Loucy (cell line): Measurements from ENCODE around the gene SLC16A7.

Experiments used
- H2AFZ ChIP-seq: fragments of 200-600 bp; sonication (generic); 2 replicates; pipeline ENCODE4 v1.6.0; 2016; ENCODE audit warnings: antibody characterized with exemption, mild to moderate bottlenecking, low read length, moderate library complexity
- H3F3A ChIP-seq: fragments of 200-600 bp; 2 replicates; pipeline ENCODE4 v1.6.0; 2016; ENCODE audit warnings: antibody characterized with exemption, low read depth, mild to moderate bottlenecking
- H3K27me3 ChIP-seq: fragments of 200-600 bp; sonication (generic); 2 replicates; pipeline ENCODE4 v1.6.1; 2014; ENCODE audit warnings: low read length, mild to moderate bottlenecking; ENCODE audit not compliant: insufficient read depth, poor library complexity, severe bottlenecking
- H3K36me3 ChIP-seq: fragments of 200-600 bp; sonication (generic); 2 replicates; pipeline ENCODE4 v1.6.1; 2016; ENCODE audit warnings: low read length; ENCODE audit not compliant: insufficient read depth
- H3K4me1 ChIP-seq: fragments of 200-600 bp; sonication (generic); 2 replicates; pipeline ENCODE4 v1.5.1; 2014; ENCODE audit warnings: low read length, mild to moderate bottlenecking; ENCODE audit not compliant: insufficient read depth, poor library complexity, severe bottlenecking
- H3K4me2 ChIP-seq: fragments of 200-600 bp; sonication (generic); 2 replicates; pipeline ENCODE4 v1.6.0; 2014; ENCODE audit warnings: antibody characterized with exemption, low read length, low read depth, mild to moderate bottlenecking; ENCODE audit not compliant: poor library complexity, severe bottlenecking
- H3K4me3 ChIP-seq: fragments of 200-600 bp; sonication (generic); 2 replicates; pipeline ENCODE4 v1.5.1; 2014; ENCODE audit warnings: low read length, mild to moderate bottlenecking, mixed read lengths; ENCODE audit not compliant: poor library complexity, severe bottlenecking
- H3K79me2 ChIP-seq: fragments of 200-600 bp; sonication (generic); 2 replicates; pipeline ENCODE4 v1.6.1; 2014; ENCODE audit warnings: low read length; ENCODE audit not compliant: insufficient read depth
- H3K9ac ChIP-seq: fragments of 200-600 bp; sonication (generic); 2 replicates; pipeline ENCODE4 v1.6.0; 2014; ENCODE audit warnings: mild to moderate bottlenecking, low read depth, low read length, moderate library complexity; ENCODE audit not compliant: poor library complexity, severe bottlenecking
- H3K9me2 ChIP-seq: fragments of 200-600 bp; sonication (generic); replicated peaks from 2 replicates; pipeline ENCODE4 v1.6.1; 2016; ENCODE audit warnings: low read depth, low read length, mixed read lengths
- H3K9me3 ChIP-seq: fragments of 200-600 bp; sonication (generic); 2 replicates; pipeline ENCODE4 v1.6.1; 2014; ENCODE audit warnings: mild to moderate bottlenecking, antibody characterized with exemption, low read length, low read depth; ENCODE audit not compliant: insufficient read depth
- H4K20me1 ChIP-seq: fragments of 200-600 bp; sonication (generic); 2 replicates; pipeline ENCODE4 v1.6.0; 2014; ENCODE audit warnings: antibody characterized with exemption, low read length, mild to moderate bottlenecking; ENCODE audit not compliant: insufficient read depth, poor library complexity, severe bottlenecking
- CTCF ChIP-seq: fragments of 200-600 bp; sonication (generic); conservative IDR thresholded peaks from 2 replicates; pipeline ENCODE4 v1.5.1; 2014; ENCODE audit warnings: mild to moderate bottlenecking, antibody characterized with exemption, low read length
- EZH2phosphoT487 ChIP-seq: fragments of 200-600 bp; IDR thresholded peaks from 2 replicates; pipeline ENCODE4 v1.6.1; 2018; ENCODE audit warnings: antibody characterized with exemption, mild to moderate bottlenecking, moderate library complexity, borderline replicate concordance

SLC16A7 gene

DNA sequence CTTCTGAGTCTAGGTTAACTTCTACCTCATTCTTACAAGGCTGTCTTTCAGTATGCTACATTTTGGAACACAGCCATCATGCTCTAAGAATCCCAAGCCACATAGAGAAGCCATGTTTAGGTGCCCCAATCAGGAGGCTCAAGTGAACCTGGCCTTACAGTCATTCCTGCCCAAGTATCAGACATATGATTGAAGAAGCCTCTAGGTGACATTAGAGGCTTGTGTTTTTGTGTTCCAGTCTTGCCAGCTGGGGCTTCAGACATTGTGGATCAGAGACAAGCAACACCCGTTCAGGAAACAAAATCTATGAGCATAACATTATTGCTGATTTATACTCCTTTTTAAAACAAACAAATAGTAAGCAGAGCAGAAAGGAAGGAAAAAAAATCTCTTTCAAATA is 8.1 kb upstream of the SLC16A7 start:
- no peak overlapping the region for H3K4me3 ChIP-seq
- no peak overlapping the region for H3K9ac ChIP-seq
- no peaks in the 10 kb centered on the region for H3K79me2 ChIP-seq
- no peaks in the 10 kb centered on the region for H3F3A ChIP-seq
- no peaks in the 10 kb centered on the region for H3K9me2 ChIP-seq
- H3K4me2 ChIP-seq: no peak overlapping the region
- TF ChIP-seq EZH2phosphoT487 (no peak), CTCF (no peak)
- H3K27me3 ChIP-seq: no peaks in the 10 kb centered on the region
- H3K4me1 ChIP-seq: no peaks in the 10 kb centered on the region
- H3K9me3 ChIP-seq: no peaks in the 10 kb centered on the region
- no peak overlapping the region for H2AFZ ChIP-seq
- H3K36me3 ChIP-seq: no peaks in the 10 kb centered on the region
- H4K20me1 ChIP-seq: no peaks in the 10 kb centered on the region

DNA sequence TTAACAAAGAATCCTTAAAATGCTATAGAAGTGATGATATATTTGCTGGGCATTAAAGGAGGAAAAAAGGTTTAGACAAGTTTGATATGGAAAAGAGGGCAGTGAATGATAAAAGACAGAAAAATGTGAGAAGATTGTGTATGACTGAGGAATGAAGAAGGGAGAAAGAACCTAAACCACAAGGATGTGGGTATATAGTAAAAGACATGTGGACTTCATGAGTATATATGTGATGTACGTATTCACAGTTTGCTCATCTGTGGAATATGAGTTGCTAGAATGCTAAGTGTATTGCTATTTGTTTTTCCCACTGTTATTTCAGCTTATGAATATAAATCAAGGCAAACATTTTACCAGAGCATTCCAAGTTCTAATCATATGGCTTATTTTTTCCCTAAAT is 2.1 kb upstream of the SLC16A7 start:
- Histone ChIP-seq H3K9me3 (no peaks in the 10 kb centered on the region), H3K9ac (no peak overlapping the region), H3K4me1 (peaks cover 30% of the 10 kb centered on the region), H4K20me1 (no peaks in the 10 kb centered on the region), H3K79me2 (peaks cover 10% of the 10 kb centered on the region), H3K4me3 (no peak overlapping the region), H3K27me3 (no peaks in the 10 kb centered on the region), H3K36me3 (no peaks in the 10 kb centered on the region), H2AFZ (no peak overlapping the region), H3K4me2 (no peak overlapping the region), H3F3A (no peaks in the 10 kb centered on the region), H3K9me2 (no peaks in the 10 kb centered on the region)
- TF ChIP-seq EZH2phosphoT487 (no peak), CTCF (no peak)

- H3K79me2 ChIP-seq: peaks cover 21% of the 10 kb centered on the region
- TF ChIP-seq CTCF: no peak
- no peak for TF ChIP-seq EZH2phosphoT487
- no peaks in the 10 kb centered on the region for H3K9me2 ChIP-seq
- H3K9me3 ChIP-seq: no peaks in the 10 kb centered on the region
- H3K4me3 ChIP-seq: peak overlapping the region; percentile 88
- H4K20me1 ChIP-seq: no peaks in the 10 kb centered on the region
- no peaks in the 10 kb centered on the region for H3K27me3 ChIP-seq
- no peaks in the 10 kb centered on the region for H3F3A ChIP-seq
- peak overlapping the region; percentile 85 for H3K4me2 ChIP-seq
- peak overlapping the region; percentile 81 for H3K9ac ChIP-seq
- H2AFZ ChIP-seq: peak overlapping the region; percentile 95; the same call in 1 of the 2 replicates
- H3K36me3 ChIP-seq: no peaks in the 10 kb centered on the region
- H3K4me1 ChIP-seq: peaks cover 42% of the 10 kb centered on the region
Observed at GRCh38 chr12:59594943-59595500, 807 bp upstream of the SLC16A7 start.
